Measurements from ENCODE around the gene CBLN3.
"Not testable (repeated sequence)": the region's sequence is repeated elsewhere in the genome, so short reads cannot be mapped to it uniquely, and the experiment has no call there.

The CBLN3 gene

DNA sequence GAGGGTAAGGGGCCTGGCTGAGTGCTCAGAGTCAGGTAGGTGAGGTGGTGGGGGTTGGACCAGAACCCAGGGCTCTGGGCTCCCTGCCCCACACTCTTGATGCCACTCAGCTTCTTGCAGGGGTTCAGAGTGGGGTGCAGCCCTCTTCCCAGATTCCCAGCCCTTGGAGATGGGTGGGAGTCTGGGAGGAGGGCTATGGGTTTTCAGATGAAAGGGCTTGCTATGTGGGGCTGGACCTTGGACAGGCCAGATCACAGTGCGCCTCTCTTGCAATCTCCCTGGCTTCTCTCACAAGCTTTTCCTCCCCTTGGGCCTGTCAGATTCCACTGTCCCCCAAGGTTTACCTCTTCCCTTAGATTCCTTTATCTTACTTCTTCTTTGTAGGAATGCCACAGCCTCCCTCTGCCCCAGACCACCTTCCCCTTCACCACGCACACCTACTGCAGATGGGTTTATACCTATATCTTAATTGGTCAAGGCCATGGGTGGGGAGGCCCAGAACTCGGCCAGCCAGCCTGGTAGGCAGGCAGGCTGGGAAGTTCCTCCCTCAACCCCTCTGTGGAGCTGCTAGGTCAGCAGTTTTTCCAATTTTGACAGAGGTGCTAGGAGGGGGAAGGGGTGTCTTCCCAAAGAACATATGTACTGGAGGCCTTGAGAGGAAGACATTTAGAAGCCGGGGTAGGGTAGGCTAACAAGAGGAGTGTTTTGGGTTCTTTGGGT, 29.3 kb downstream of the CBLN3 start:
- DNase-seq: no peak

DNA sequence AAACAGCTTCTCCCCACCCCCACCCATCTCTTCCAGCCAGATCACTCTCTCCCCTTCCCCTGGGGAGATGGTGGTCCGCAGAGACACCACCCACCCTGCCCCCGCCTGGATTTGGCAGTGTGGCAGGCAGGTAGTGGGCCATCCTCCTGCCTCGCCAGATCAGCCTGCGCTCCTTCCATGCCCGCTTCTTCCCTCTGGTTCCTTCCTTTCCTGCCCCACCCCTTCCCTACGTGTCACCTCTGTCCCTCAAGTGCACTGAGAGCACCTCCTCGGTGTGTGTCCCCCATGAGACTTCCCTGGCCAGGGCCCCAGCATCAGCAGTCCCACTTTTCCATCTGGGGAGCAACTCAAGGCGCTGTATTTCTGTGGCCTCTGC, 30.0 kb downstream of the CBLN3 start:
- DNase-seq: no peak

DNA sequence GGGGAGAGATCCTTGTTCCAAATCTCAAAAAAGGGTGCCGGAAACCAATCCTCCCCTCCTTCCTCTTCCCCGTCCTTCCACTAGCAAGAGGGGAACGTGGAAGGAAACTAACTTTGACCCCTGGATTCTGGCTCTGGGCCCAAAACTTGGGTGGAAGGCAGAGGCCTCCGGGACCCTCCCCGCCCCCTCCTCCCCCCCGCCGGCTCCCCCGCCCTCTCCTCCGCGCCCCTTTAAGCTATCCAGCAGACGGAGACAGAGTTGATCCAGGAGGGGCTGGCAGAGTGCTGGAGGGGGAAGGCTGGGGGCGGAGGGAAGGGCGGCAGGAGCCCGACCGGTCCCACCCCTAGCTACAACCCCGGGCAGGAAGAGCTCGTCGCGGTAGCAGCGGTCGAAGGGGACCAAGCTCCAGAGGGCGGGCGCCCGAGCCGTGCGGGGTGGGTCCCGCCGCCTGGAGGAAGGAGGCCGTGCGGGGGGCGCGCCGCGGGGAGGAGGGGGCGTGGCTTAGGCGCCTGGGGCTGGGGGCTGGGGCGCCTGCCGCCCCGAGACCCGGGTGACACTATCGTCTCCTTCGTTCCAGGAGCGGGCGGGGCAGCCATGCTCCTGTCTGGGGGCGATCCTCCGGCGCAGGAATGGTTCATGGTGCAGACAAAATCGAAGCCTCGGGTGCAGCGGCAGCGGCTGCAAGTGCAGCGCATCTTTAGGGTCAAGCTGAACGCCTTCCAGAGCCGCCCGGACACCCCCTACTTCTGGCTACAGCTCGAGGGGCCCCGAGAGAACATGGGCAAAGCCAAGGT, 30.6 kb downstream of the CBLN3 start, which contains the start of gene NYNRIN:
Gene NYNRIN (plus strand): TSS at position 351 of the 794 bp plus-strand sequence. CDS start 244 bp downstream, at position 595.
- no peak for DNase-seq

DNA sequence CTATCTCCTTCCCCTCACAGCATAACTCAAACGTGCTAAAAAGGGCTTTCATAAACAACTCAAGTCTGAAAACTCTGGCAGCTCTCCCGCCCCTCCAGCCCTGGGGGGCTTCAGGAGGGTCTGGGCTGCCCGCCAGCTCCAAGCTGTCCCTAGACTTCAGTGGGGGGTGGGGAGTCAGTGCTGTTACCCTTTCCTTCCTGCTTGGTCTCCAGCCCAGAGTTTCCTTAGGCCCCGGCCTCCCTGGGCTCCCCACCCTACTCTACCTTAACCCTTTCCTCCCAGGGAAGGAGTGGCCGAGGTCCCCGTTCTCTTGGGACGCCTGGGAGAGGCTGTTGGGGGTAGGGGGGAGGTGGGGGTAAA, 31.2 kb downstream of the CBLN3 start:
- DNase-seq: no peak

DNA sequence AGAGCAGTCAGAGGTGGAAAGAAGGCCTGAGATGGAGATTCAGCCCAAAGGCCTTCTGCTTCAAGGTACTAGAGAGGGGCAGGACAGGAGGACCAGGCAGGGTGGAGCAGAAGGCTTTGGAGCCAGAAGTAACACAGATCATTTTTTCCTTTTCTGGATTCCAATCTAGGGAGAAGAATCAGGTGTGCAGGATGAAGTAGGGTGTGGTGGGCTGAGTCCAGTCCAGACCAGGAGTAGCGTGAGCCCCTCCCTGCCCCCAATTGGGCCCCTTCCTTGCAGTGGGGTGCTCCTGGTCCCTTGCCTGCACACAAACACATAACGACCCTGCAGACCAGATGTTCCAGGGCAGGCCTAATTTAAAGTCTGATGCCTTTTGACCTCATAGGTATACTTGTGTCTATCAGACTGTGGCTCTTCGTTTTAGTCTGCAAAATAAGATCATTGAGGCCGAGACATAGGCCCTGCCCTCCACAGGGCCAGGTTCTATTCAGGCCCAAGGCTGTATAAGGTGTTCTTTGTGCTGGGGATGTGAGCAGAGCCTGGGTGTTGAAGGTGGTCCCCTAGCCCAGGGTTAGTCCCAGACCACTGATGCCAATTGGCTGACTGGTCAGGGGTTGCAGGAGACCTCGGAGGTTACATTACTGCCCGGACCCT, 31.7 kb downstream of the CBLN3 start:
- DNase-seq: no peak

DNA sequence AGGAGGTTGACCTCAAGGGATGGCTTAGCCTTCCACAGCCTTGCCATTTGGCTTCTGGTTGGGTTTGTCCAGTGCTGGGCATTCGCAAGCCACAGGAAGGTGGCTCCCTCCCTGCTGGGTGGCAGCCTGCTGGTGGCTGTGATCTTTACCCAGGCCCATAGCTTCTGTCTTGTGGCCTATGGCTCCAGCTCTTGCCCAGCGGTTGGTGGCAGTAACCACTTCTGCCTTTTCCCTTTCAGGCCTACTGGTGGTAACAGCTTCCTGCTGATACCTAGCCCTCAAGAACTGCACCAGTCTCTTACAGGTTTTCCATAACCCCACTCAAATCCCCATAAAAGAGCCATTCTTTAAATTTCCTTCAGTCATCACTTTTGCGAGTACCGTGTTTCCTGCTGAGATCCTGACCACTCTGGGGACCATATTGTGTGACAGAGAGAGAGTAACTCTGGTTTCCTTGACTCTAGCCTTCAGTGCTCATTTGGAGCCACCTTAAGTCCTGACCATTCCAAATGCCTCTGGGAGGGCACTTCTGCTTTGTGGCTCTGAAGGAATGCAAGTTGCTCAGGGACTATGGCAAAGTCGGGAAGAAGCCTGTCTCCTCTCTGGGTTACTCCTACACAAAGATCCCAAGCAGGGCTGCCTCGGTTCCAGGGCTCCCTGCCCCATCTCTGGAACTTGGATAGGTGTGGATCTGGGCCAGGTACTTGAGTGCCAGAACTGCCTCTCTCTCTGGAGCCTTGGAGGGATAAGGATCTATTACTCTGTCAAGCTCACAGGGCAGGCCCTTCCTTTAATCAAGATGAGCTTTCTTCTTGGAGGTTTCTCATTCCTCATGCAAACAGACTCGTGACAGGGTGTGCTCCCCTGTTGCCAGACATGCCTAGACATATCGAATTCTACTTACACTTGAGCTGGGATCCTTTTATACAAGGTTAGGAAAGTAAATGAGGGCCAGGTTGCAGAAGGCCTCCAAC, 33.6 kb downstream of the CBLN3 start:
- no peak for DNase-seq

DNA sequence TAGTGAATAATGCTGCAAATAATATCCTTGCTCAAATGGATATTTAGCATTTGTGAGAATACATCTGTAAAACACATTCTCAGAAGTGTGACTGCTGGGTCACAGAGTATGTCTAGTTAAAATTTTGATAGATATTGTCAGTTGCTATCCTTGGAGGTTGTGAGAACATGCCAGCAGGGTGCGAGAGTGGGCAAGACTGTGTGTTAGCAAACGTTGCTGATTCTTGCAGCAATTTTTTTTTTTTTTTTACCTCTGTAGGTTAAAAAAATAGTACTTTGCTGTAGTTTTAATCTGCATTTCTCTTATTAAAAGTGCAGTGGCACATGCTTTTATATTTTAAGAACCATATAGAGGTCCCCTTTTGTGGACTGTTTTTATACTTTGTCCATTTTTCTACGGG, 35.2 kb downstream of the CBLN3 start:
- DNase-seq: no peak

DNA sequence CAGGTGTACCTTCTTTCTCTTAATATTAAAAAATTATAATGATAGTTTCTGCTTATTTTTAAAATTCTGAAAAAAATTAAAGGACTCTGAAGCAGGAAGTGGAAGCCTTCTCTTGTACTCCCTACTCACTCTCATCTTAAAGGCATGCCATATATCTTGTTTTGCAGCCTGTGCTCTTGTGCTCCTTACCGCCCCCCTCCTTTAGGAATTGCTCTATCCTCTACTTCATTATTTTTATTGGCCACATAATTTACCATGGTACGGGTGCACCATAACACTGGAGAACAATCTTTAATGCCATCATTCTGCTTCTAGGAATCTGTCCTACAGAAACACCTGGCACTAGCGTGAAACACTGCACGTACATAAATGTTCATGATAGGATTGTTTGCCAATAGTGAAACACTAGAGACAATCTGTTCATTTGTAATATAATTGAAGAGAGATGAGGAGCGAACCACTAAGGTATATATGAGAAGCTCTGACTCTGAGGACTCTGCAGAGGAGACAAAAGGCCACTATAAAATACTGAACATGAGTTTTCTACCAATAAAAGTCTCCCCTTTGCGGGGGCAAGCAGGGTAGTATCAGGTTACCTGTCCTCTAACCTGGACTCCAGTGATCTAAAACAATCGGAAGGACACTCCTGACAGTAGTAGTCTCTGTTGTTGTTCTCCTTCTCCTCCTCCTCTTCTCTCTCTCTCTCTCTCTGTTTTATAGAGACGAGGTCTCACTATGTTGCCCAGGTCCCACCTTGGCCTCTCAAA, 37.0 kb downstream of the CBLN3 start:
- DNase-seq: no peak

DNA sequence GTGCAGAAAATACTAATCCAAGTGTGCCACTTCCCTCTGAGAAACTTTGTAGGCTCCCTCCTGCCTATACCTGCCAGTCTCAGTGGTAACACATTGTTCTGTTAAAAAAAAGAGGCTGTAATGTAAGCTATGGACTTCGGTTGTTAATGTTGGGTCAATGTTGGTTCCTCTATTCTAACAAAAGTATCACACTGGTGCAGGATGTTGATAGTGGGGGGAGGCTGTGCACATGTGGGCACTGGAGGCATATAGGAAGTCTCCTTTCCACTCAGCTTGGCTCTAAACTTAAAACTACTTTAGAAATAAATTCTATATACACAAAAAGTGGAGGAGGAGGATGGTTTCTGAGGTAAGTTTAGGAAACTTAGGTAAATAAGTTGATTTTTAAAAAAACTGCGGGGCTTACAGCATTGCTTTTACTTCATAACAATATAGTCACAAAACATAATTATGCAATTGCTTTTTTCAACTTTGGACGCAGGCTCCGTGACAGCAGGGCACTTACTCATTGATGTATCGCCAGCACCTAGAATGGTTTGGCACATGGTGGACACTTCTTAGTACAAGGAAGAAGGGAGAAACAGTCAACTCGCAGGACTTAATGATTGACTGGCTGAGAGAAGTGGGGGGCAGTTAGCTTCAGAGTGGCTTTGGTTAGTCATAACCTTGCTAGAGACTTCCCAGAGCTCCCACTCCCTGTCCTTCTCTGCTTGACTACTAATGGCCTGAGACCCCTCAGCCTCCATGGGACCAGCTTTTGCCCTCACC, 38.6 kb downstream of the CBLN3 start:
- DNase-seq: no peak

DNA sequence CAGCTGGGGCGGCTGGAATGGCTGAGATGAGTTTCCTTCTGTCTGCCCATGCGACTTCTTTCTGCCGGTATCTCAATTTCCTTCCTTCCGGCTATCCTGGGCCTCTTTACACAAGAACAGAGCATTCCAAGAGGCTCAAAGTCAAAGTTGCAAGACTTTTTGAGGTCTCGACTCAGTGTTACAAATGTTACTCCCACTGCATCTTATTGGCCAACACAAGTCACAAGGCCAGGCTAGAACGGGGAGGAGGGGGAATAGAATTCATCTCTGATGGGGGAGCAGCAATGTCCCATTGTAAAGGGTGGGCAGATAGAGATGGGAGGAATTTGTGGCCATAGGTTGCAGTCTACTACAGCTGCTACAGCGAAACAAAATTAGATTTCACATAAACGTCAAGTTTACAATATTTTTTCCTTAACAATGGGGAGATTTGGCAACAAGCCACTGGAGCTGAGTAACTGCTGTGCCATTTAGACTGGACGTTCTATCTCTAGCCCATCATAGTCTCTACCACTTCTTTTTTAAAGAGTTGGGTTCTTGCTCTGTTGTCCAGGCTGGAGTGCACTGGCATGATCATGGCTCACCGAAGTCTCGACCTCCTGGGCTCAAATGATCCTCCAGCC, 40.1 kb downstream of the CBLN3 start:
- no peak for DNase-seq

DNA sequence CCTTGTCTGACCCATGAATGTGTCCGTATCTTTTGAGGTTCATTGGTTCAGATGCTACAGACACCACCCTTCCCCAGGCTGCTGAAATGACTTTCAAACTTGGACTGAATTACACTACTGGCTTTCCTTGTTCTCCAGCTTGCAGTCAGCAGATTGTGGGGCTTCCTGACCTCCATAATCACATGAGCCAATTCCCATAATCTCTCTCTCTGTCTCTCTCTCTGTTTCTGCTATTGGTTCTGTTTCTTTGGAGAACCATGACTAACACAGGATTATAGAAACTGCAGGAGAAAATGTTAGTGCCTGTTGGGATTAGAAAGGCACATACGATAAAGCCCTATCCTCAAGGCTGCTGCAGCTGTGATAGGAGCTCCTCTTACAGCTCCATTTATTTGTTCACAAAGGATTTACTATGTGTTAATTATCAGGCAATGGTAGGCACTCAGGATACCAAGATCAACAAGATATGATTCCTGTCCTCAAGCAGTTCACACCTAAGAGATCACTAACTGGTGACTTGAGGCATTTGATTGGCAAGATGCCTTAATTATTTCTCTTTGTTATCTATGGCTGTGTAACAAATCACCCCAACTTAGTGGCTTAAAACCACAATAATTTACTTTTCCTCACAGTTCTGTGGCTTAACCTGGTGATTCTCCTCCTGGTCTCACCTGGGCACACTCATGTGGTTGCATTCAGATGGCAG, 40.8 kb downstream of the CBLN3 start:
- no peak for DNase-seq

DNA sequence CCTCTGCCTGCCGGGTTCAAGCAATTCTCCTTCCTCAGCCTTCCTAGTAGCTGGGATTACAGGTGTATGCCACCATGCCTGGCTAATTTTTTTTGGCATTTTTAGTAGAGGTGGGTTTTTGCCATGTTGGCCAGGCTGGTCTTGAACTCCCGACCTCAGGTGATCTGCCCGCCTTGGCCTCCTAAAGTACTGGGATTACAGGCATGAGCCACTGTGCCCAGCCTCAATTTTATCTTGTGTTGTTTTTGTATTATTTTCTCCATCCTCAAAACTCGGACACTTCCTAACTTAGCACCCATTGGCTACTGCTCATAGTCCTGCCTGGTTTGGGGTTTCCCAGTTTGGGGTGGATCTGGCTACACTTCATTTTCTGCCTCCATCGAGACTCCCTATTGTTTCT, 41.9 kb downstream of the CBLN3 start:
- not testable (repeated sequence) for DNase-seq

DNA sequence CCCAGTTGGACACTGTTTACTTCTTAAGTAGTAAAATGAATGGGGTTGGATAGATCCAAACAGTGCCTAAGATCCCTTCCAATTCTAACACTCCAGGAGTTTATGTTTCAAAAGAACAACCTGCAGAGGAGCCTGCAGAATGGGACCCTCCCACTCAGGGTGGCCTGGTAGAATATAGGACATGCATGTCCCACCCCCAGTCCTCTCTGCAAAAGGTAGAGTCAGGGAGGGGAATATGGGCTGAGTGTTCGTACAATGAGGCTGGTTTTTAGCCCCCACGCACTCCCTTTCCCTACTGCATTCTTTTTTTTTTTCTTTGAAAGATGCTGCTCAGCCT, 42.5 kb downstream of the CBLN3 start:
- DNase-seq: no peak

DNA sequence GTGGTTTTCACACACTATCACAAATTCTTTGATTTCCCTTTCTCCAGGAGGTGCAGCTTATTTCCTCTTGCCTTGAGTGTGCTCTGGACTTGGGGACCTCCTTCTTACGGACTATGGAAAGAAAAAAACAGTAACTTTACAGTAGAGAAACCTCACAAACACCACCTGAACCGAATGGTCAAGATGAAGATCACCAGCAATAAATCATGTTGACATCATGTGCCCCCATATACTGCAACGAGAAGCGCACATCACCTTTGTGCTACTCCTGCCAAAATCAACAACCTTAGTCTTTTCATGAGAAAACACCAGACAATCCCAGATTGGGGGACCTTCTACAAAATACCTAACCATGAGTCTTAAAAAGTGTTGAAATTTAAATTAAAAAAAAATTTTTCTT, 43.9 kb downstream of the CBLN3 start:
- DNase-seq: no peak

DNA sequence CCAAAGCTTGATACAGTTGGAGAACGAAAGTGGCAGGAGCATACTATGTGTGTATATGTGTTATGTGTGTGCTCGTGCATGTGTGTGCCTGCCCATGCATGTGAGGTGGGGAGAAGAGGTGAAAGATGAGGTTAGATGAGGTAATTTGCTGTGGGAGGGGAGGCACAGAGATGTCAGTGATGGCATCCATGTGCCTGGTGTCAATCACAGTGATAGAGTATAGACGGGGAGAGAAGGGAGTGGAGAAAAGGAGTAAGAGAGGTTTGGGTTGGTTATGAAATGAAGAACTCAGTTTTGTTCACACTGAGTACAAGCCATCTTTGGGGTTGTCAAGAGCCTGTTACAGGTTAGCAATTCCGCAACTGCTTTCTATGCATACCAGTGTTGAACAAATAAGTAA, 45.3 kb downstream of the CBLN3 start:
- DNase-seq: no peak

DNA sequence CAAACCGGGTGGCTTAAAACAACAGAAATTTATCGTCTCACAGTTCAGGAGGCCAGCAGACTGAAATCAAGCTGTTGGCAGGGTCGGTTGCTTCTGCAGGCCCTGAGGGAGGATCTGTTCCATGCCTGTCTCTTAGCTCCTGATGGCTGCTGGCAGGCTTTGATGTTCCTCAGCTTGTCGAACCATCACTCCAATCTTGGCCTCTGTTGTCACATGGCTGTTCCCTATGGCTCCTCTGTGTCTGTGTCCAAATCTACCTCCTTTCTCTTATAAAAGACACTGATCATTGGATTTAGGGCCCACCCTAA, 47.5 kb downstream of the CBLN3 start:
- DNase-seq: no peak

DNA sequence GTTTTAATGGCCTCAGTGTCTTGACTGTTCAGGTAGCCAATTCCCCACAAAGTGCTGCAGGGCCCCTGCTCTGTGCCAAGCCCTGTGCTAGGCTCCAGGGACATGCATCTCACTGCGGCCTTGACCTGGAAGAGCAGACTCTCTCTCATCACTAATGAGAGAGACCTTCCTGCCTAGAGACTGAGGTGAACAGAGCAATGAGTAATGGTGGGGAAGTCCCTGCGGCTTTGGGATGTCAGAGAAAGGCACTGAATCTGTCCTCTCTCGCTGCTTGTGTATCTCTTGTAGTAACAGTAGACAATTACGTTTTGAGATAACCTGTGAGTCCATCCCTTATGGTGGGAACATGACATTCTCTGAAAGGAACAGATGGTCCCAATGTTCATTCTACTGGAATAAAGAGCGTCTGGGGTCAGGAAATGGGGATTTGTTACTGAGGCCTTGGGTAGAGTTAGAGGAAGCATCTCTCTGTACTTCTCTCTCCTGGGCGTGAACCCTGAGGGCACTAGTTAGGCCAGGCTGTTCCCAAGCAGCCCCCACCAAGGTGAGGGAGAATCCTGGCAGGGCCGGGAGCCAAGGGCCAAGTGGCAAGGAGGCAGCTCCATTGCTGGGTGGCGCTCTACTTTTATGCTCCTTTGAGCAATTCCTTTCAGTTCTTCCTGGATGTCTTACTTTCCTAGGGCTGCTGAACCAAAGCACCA, 48.0 kb downstream of the CBLN3 start:
- DNase-seq: no peak

DNA sequence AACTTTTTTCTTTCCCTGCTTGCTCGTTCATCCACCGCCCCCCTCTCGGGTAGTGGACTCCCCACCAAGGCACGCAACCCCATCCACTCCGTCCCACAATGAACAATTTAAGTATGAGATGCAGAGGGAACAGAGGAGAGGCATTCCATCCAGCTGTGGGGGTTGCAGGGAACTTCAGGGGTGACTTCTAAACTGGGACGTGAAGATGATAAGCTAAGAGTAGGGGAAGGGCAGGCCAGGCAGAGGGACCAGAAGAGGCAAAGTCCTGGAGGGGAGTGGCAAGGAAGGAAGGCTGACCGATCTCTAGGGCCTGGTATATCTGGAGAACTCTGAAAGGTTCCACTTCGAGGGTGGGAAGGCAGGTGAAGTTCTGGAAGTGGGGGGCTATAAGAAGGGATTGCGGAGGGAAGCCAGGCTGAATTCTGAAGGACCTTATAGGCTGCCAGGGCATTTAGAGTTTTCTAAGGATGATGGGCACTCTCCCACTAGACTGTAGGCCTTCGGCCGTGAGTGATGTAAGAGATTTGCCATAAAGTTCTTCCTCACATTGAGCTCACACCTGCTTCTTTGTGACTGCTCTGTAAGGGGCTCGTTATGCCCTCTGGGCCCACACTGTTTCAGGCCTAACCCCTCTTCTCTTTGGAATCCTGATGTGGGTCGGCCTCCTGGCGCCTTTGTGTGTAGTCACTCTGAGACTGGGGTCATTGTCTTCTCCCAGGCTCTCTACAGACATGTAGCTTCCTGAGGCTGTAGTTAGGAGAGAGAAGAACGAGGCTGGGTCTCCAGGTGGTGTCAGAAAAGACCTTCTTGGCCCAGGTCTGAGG, 49.3 kb downstream of the CBLN3 start:
- no peak for DNase-seq

Data from hippocampal formation (tissue), 2 donors.